Measurements from ENCODE around the gene ATP6V0B. TPM values are rescaled to one million over a fixed set of nuclear protein-coding genes. Genes with fewer than 3 reads are reported as not detected.

The ATP6V0B gene
- total and polyA plus RNA-seq, 9 donors, result 46.2 to 57.6 (median 51.4) TPM

DNA sequence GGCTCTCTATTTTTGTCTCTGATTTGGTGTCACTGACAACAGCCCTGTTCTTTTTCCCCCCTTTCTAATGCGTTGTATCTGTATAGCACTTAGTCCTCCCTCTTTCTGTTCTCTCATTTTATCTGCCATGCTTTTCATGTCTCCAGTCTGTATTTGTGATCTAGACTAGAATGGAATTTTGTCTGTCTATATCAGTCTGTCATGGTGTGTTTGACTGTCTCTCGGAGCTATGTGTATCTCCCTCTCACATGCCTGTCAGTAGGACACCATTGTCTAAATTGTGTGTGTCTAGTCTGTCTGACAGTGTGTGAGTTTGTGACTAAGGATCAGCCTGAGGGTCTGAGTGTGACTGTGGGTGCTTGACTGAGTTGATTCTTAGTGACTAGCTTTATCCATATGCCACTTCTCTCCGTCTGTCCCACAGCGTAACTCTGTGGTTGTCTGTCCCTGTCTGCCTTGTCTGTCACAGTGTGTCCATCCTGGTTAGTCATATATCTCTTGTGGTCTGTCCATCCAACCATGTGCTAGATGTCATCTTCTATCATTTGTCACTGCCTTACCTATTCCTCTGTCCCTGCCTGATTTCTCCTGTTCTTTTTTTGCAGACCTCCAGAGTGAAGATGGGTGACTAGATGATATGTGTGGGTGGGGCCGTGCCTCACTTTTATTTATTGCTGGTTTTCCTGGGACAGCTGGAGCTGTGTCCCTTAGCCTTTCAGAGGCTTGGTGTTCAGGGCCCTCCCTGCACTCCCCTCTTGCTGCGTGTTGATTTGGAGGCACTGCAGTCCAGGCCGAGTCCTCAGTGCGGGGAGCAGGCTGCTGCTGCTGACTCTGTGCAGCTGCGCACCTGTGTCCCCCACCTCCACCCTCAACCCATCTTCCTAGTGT is 2.9 kb downstream of the ATP6V0B start:
- no peak for DNase-seq
- Histone ChIP-seq H3K27ac (ENCODE audit: low read length) (no peak overlapping the region), H3K4me1 (ENCODE audit: control insufficient read depth, insufficient read depth, low read length) (peaks cover 38% of the 10 kb centered on the region), H3K36me3 (ENCODE audit: control insufficient read depth, insufficient read depth, low read length) (peaks cover 38% of the 10 kb centered on the region), H3K9me3 (replicated peaks; ENCODE audit: control insufficient read depth, low read depth, low read length) (no peaks in the 10 kb centered on the region), H3K4me3 (ENCODE audit: low read length) (no peak overlapping the region), H3K27me3 (ENCODE audit: control insufficient read depth, insufficient read depth, low read length) (no peaks in the 10 kb centered on the region)
- 83% methylated on average over 2 of the region's 9 CpGs for WGBS (ENCODE audit: insufficient coverage)

DNA sequence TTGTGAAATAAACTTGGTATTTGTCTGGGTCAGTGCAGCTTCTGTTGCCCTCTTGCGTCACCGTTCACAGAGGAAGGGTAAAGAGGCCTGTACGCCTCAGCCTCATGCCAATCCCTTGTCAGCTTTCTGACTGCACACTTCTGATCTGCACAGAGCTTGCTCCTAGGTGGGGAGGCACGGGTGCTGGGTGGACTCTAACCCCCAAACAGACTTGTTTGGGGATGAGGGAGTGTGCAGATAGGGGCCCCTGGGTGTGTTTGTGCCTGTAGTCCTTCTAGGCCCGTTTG is 3.4 kb downstream of the ATP6V0B start:
- peaks cover 38% of the 10 kb centered on the region for H3K4me1 ChIP-seq (ENCODE audit: control insufficient read depth, insufficient read depth, low read length)
- H3K27ac ChIP-seq (ENCODE audit: low read length), result no peak overlapping the region
- DNase-seq, result no peak
- H3K4me3 ChIP-seq (ENCODE audit: low read length), result no peak overlapping the region
- 80% methylated on average over 1 of the region's 5 CpGs for WGBS (ENCODE audit: insufficient coverage)
- H3K27me3 ChIP-seq (ENCODE audit: control insufficient read depth, insufficient read depth, low read length), result no peaks in the 10 kb centered on the region
- H3K9me3 ChIP-seq (replicated peaks; ENCODE audit: control insufficient read depth, low read depth, low read length), result no peaks in the 10 kb centered on the region
- peaks cover 32% of the 10 kb centered on the region for H3K36me3 ChIP-seq (ENCODE audit: control insufficient read depth, insufficient read depth, low read length)

DNA sequence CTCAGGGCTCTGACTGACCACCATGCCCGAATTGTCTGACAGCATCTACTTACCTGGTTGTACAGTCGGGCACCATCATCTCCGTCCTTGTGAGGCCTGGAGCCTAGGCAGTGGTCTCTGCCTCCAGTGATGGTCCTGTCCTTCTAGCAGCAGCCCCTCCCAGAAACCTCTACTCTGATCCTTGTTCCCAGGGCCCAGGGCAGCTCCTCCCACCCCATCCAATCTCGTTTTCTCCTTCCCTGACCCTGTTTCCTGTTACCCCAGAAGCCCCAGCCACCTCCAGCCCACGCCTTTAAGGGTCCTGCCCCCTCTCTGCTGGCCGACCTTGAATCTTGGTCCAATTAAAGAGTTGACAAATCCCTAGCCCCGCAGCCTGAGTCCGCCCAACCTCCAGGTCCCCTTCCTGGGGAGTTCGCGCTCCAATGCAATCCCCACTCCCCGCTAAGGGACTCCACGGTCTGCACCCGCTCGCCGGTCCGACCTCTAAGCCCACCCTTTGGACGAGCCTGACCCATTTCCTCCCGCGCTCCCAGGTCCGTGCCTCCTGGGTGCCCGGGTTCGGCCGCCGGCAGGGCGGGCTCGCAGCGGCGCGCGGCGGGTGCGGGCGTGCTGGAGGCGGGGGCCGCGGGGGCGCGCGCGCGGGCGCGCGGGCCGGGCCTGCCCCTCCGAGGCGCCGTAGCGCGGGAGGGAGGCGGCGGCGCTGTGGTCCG is 3.9 kb downstream of the ATP6V0B start, which contains the start of gene B4GALT2:
Gene B4GALT2 (plus strand): TSS at position 660 of the 710 bp plus-strand sequence. CDS start 1,951 bp downstream, outside the sequence.
- peak within 1 kb of the TSS; percentile 70 for H3K4me3 ChIP-seq (ENCODE audit: low read length)
- no peaks in the 10 kb centered on the region for H3K27me3 ChIP-seq (ENCODE audit: control insufficient read depth, insufficient read depth, low read length)
- H3K9me3 ChIP-seq (replicated peaks; ENCODE audit: control insufficient read depth, low read depth, low read length), result no peaks in the 10 kb centered on the region
- peak; percentile 66 for DNase-seq
- H3K36me3 ChIP-seq (ENCODE audit: control insufficient read depth, insufficient read depth, low read length), result peaks cover 29% of the 10 kb centered on the region
- H3K4me1 ChIP-seq (ENCODE audit: control insufficient read depth, insufficient read depth, low read length), result peaks cover 38% of the 10 kb centered on the region
- peak within 1 kb of the TSS; percentile 59 for H3K27ac ChIP-seq (ENCODE audit: low read length)
- WGBS (ENCODE audit: insufficient coverage), result 3% methylated on average over 54 of the region's 54 CpGs

- DNase-seq, result no peak
- peaks cover 35% of the 10 kb centered on the region for H3K4me1 ChIP-seq (ENCODE audit: control insufficient read depth, insufficient read depth, low read length)
Observed at GRCh38 chr1:43979261-43979527, 4.4 kb downstream of the ATP6V0B start.

DNA sequence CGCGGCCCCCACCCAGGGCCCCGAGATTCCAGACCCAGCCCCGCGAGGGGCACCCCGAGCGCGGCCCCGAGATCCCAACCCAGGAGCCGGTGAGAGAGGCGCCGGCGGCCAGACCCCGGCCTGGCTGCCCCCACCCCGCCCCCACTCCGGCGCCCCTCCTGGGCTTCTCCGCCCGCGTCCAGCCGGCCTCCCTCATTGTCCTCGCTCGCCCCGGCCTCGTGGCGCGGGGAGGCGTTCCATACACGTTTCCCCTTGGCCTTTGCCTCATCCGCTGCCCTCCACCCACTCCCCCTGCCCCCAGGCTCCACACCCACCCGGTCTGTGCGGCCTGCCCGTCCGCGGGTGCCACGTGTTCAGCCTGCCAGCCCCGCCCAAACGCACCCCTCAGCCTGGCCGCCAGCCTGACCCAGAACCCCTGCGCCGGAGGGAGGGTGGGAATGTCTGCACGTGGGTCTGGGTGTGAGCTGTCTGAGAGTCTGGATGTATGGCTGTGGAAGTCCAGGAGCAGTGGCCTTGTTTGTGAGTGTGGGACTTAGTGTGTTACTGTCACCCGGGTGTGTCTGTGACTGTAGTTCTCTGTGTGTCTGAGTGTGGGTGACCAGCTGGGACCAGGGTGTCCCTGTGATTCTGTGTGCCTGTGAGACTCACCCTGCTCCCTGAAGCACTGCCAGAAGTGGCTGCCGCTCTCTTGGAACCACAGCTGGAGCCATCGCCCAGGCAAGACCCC is 4.9 kb downstream of the ATP6V0B start:
- Histone ChIP-seq H3K9me3 (replicated peaks; ENCODE audit: control insufficient read depth, low read depth, low read length) (no peaks in the 10 kb centered on the region), H3K4me1 (ENCODE audit: control insufficient read depth, insufficient read depth, low read length) (peaks cover 33% of the 10 kb centered on the region), H3K4me3 (ENCODE audit: low read length) (peak overlapping the region; percentile 50), H3K27ac (ENCODE audit: low read length) (peak overlapping the region; percentile 59), H3K36me3 (ENCODE audit: control insufficient read depth, insufficient read depth, low read length) (peaks cover 35% of the 10 kb centered on the region), H3K27me3 (ENCODE audit: control insufficient read depth, insufficient read depth, low read length) (no peaks in the 10 kb centered on the region)
- 1% methylated on average over 37 of the region's 45 CpGs for WGBS (ENCODE audit: insufficient coverage)
- DNase-seq, result peak; percentile 67

More at GRCh38 chr1:43979261-43979527, 4.4 kb downstream of the ATP6V0B start:
- 0% methylated on average over 45 of the region's 45 CpGs for WGBS (ENCODE audit: insufficient coverage)
- H3K27ac ChIP-seq (ENCODE audit: low read length), result no peak overlapping the region
- peaks cover 30% of the 10 kb centered on the region for H3K36me3 ChIP-seq (ENCODE audit: control insufficient read depth, insufficient read depth, low read length)
- no peaks in the 10 kb centered on the region for H3K9me3 ChIP-seq (replicated peaks; ENCODE audit: control insufficient read depth, low read depth, low read length)
- H3K27me3 ChIP-seq (ENCODE audit: control insufficient read depth, insufficient read depth, low read length), result no peaks in the 10 kb centered on the region
- H3K4me3 ChIP-seq (ENCODE audit: low read length), result peak overlapping the region; percentile 50

DNA sequence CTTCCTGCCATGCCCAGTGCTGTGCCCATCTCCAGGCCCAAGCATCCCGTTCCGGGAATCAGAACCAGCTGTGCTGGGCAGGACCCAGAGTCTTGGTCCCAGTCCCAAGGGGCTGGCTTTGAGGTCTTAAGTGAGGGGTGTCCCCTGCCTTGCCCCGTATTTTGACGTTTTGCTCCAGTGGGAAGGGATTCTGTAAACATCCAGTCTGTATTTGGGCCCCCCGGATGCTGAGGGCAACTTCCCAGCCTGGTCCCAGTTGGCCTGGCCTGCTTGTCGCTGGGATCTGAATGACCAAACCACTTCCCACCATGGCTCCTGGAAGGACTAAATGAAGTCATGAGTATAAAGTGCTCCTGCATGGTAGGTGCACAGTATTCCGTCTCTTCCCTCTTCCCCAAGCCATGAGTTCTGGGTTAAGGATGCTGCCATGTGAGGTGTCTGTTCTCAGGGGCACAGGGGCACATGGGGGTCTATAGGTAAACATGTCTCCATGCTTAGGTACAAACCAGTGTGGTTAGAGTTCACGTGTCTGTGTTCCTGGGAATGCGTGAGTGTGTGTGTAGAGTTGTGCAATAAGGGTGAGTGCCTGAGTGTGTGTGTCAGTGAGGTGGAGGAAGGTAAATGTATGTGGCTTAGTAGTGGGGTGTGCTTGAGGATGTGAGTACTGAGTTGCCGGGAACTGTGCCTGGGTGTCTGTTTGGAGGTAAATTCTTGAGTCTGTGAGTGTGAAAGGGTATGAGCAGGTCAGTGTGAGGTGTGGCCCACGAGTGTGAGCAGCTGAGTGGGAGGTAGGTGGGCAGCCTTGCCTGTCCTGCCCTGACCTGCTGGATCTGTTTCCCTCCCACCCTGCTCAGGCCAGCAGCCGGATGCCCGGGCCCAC is 5.7 kb downstream of the ATP6V0B start:
- H3K27me3 ChIP-seq (ENCODE audit: control insufficient read depth, insufficient read depth, low read length), result no peaks in the 10 kb centered on the region
- H3K9me3 ChIP-seq (replicated peaks; ENCODE audit: control insufficient read depth, low read depth, low read length), result no peaks in the 10 kb centered on the region
- H3K4me3 ChIP-seq (ENCODE audit: low read length), result peak overlapping the region; percentile 50
- 50% methylated on average over 9 of the region's 13 CpGs for WGBS (ENCODE audit: insufficient coverage)
- peaks cover 41% of the 10 kb centered on the region for H3K36me3 ChIP-seq (ENCODE audit: control insufficient read depth, insufficient read depth, low read length)
- peak overlapping the region; percentile 59 for H3K27ac ChIP-seq (ENCODE audit: low read length)
- no peak for DNase-seq
- H3K4me1 ChIP-seq (ENCODE audit: control insufficient read depth, insufficient read depth, low read length), result peaks cover 29% of the 10 kb centered on the region

DNA sequence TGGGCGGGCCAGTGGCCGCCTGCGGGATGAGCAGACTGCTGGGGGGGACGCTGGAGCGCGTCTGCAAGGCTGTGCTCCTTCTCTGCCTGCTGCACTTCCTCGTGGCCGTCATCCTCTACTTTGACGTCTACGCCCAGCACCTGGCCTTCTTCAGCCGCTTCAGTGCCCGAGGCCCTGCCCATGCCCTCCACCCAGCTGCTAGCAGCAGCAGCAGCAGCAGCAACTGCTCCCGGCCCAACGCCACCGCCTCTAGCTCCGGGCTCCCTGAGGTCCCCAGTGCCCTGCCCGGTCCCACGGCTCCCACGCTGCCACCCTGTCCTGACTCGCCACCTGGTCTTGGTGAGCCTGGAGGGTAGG is 6.4 kb downstream of the ATP6V0B start:
- Histone ChIP-seq H3K27me3 (ENCODE audit: control insufficient read depth, insufficient read depth, low read length) (no peaks in the 10 kb centered on the region), H3K4me1 (ENCODE audit: control insufficient read depth, insufficient read depth, low read length) (peaks cover 23% of the 10 kb centered on the region), H3K9me3 (replicated peaks; ENCODE audit: control insufficient read depth, low read depth, low read length) (no peaks in the 10 kb centered on the region), H3K36me3 (ENCODE audit: control insufficient read depth, insufficient read depth, low read length) (peaks cover 44% of the 10 kb centered on the region), H3K4me3 (ENCODE audit: low read length) (no peak overlapping the region), H3K27ac (ENCODE audit: low read length) (no peak overlapping the region)
- WGBS (ENCODE audit: insufficient coverage), result 87% methylated on average over 19 of the region's 20 CpGs
- no peak for DNase-seq

DNA sequence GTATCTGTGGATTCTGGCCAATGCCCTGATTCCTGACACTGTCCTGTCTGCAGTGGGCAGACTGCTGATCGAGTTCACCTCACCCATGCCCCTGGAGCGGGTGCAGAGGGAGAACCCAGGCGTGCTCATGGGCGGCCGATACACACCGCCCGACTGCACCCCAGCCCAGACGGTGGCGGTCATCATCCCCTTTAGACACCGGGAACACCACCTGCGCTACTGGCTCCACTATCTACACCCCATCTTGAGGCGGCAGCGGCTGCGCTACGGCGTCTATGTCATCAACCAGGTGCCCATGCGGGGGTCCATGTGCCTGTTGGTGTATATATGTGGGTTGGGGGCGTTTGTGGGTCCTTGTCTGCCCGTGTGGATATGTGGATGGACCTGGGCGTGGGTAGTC is 6.9 kb downstream of the ATP6V0B start:
- no peak overlapping the region for H3K4me3 ChIP-seq (ENCODE audit: low read length)
- H3K27me3 ChIP-seq (ENCODE audit: control insufficient read depth, insufficient read depth, low read length), result no peaks in the 10 kb centered on the region
- no peaks in the 10 kb centered on the region for H3K9me3 ChIP-seq (replicated peaks; ENCODE audit: control insufficient read depth, low read depth, low read length)
- WGBS (ENCODE audit: insufficient coverage), result 90% methylated on average over 7 of the region's 20 CpGs
- DNase-seq, result no peak
- H3K27ac ChIP-seq (ENCODE audit: low read length), result no peak overlapping the region
- H3K4me1 ChIP-seq (ENCODE audit: control insufficient read depth, insufficient read depth, low read length), result peaks cover 21% of the 10 kb centered on the region
- peaks cover 44% of the 10 kb centered on the region for H3K36me3 ChIP-seq (ENCODE audit: control insufficient read depth, insufficient read depth, low read length)

DNA sequence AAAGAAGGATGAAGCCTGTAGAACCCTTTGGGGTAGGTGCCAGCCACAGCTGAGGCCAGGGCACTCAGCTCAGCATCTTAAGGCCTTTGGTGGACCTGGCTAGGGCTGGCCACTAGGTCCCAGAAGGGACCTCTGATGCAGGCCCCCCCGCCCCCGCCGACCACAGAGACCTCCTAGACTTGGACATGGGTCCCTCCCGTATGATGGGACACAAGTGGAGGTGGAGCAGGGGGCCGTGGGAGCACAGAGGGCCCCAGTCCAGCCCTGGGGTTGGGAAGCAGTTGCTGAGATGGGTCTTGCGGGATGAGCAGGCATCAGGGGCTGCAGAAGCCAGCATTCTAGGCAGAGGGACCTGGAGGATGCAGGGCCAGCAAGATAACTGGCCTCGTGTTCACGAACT is 7.5 kb downstream of the ATP6V0B start:
- Histone ChIP-seq H3K27me3 (ENCODE audit: control insufficient read depth, insufficient read depth, low read length) (no peaks in the 10 kb centered on the region), H3K27ac (ENCODE audit: low read length) (no peak overlapping the region), H3K36me3 (ENCODE audit: control insufficient read depth, insufficient read depth, low read length) (peaks cover 39% of the 10 kb centered on the region), H3K4me3 (ENCODE audit: low read length) (no peak overlapping the region), H3K9me3 (replicated peaks; ENCODE audit: control insufficient read depth, low read depth, low read length) (no peaks in the 10 kb centered on the region), H3K4me1 (ENCODE audit: control insufficient read depth, insufficient read depth, low read length) (peaks cover 21% of the 10 kb centered on the region)
- 86% methylated on average over 7 of the region's 8 CpGs for WGBS (ENCODE audit: insufficient coverage)
- DNase-seq, result no peak

Measured in muscle of leg (tissue), 11 donors.